ENCODE results near the gene GLCCI1.

GRCh38 chr7:7984424-7984823 is 15.8 kb downstream of the GLCCI1 start:
- TF ChIP-seq, protein P1, sequence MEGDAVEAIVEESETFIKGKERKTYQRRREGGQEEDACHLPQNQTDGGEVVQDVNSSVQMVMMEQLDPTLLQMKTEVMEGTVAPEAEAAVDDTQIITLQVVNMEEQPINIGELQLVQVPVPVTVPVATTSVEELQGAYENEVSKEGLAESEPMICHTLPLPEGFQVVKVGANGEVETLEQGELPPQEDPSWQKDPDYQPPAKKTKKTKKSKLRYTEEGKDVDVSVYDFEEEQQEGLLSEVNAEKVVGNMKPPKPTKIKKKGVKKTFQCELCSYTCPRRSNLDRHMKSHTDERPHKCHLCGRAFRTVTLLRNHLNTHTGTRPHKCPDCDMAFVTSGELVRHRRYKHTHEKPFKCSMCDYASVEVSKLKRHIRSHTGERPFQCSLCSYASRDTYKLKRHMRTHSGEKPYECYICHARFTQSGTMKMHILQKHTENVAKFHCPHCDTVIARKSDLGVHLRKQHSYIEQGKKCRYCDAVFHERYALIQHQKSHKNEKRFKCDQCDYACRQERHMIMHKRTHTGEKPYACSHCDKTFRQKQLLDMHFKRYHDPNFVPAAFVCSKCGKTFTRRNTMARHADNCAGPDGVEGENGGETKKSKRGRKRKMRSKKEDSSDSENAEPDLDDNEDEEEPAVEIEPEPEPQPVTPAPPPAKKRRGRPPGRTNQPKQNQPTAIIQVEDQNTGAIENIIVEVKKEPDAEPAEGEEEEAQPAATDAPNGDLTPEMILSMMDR (IDR thresholded peaks at IDR 0.05) = no peak
- no peak for TF ChIP-seq POLR2AphosphoS5 (IDR thresholded peaks at IDR 0.05)
